Body of pancreas (tissue), 4 donors: ENCODE data around the gene SEMA6D. TPM values are rescaled to one million over a fixed set of nuclear protein-coding genes. Genes with fewer than 3 reads are reported as not detected.

Experiments
- ATAC-seq: fragments of 150-250 bp; one replicate; pipeline ENCODE4 v1.9.1; 2016
- DNase-seq, 4 donors: peaks; one replicate each; pipeline ENCODE4 v3.0.0-alpha.2; 2019
- H3K27ac ChIP-seq, 4 donors: fragments of 200-600 bp; sonication (generic); 1 replicate in 3 of 4; 2 replicates in 1 of 4; pipeline versions ENCODE4 v1.5.1 to v1.6.1; 2016 to 2019; ENCODE audit warnings: mild to moderate bottlenecking in 1 of 4, mixed read lengths in 1 of 4, moderate library complexity in 1 of 4
- H3K27me3 ChIP-seq, 2 donors: fragments of 200-600 bp; sonication (generic); one replicate each; pipeline ENCODE4 v1.6.0; 2016; ENCODE audit warnings: mild to moderate bottlenecking in 1 of 2
- H3K36me3 ChIP-seq, 2 donors: fragments of 200-600 bp; sonication (generic); replicated peaks in 1 of 2; 2 replicates each; pipeline ENCODE4 v1.5.1; 2016; ENCODE audit warnings: low read depth in 2 of 2; ENCODE audit not compliant: insufficient read depth in 1 of 2
- H3K4me1 ChIP-seq: fragments of 200-600 bp; sonication (generic); one replicate; pipeline ENCODE4 v1.6.0; 2016
- H3K4me3 ChIP-seq, 2 donors: fragments of 200-600 bp; sonication (generic); 1 replicate in 1 of 2; 2 replicates in 1 of 2; pipeline ENCODE4 v1.5.1; 2016 to 2019
- H3K9me3 ChIP-seq, 3 donors: fragments of 200-600 bp; sonication (generic); 1 replicate in 2 of 3; 2 replicates in 1 of 3; pipeline ENCODE4 v1.5.1; 2016
- CTCF ChIP-seq, 7 experiments: fragments of 450-650 bp in 4 of 7; fragments of 200-600 bp in 3 of 7; sonication (generic) in 3 of 7; IDR thresholded peaks; one replicate each; pipeline ENCODE4 v1.5.1; 2016 to 2019; ENCODE audit warnings: antibody characterized with exemption in 7 of 7
- POLR2A ChIP-seq, 3 donors: fragments of 450-650 bp; IDR thresholded peaks; one replicate each; pipeline ENCODE4 v1.6.1; 2016; ENCODE audit warnings: antibody characterized with exemption in 3 of 3, mild to moderate bottlenecking in 2 of 3
- WGBS, 2 donors: methylation state at CpG; one replicate each; pipeline ENCODE4 v1.1.5; 2017; 5-methylcytosine and 5-hydroxymethylcytosine counted together
- intact Hi-C: fragments of 100-400 bp; cut with DNase I; formaldehyde crosslinking; loops from one replicate; pipeline ENCODE4 v1.15.1; 2023
- total RNA-seq, 2 donors: library from RNA; depleted of rRNA; stranded (reverse); fragments of >200 nt; gene quantifications; one replicate each; pipeline ENCODE4 v1.1.0, GENCODE V29; 2016

The SEMA6D gene
- total RNA-seq, 2 donors from 2014 or later = 13.5 to 18.2 TPM

GRCh38 chr15:47787875-47788274 is 70.6 kb downstream of the SEMA6D start:
- Histone ChIP-seq H3K36me3 (no peaks in the 10 kb centered on the region), H3K27ac (no peak overlapping the region), H3K4me3 (no peak overlapping the region), H3K4me1 (peaks cover 5% of the 10 kb centered on the region), H3K9me3 (no peaks in the 10 kb centered on the region), H3K27me3 (no peaks in the 10 kb centered on the region)
- peak; percentile 68 for ATAC-seq
- DNase-seq = peak; percentile 33 to 61 (median 46)
- intact Hi-C loops = no loop called here
- 38 to 50% methylated on average over 1 of the region's 1 CpG for WGBS, 2 donors
- TF ChIP-seq POLR2A (IDR thresholded peaks at IDR 0.05) = no peak
- TF ChIP-seq CTCF (IDR thresholded peaks at IDR 0.05) = no peak

GRCh38 chr15:47788685-47789084 is 71.4 kb downstream of the SEMA6D start:
- intact Hi-C loops = no loop called here
- WGBS, 2 donors = 80 to 89% methylated on average over 3 of the region's 3 CpGs
- TF ChIP-seq CTCF (IDR thresholded peaks at IDR 0.05) (no peak), POLR2A (IDR thresholded peaks at IDR 0.05) (no peak)
- DNase-seq (no peak), ATAC-seq (no peak)
- no peaks in the 10 kb centered on the region for H3K27me3 ChIP-seq
- no peaks in the 10 kb centered on the region for H3K9me3 ChIP-seq
- H3K4me3 ChIP-seq = no peak overlapping the region
- H3K27ac ChIP-seq = no peak overlapping the region
- H3K4me1 ChIP-seq = peaks cover 5% of the 10 kb centered on the region
- no peaks in the 10 kb centered on the region for H3K36me3 ChIP-seq

- no peak for DNase-seq
- H3K9me3 ChIP-seq = no peaks in the 10 kb centered on the region
- no peak for ATAC-seq
- H3K27ac ChIP-seq = no peak overlapping the region
- 82 to 85% methylated on average over 1 of the region's 1 CpG for WGBS, 2 donors
- no peaks in the 10 kb centered on the region for H3K36me3 ChIP-seq
- peaks cover 5% of the 10 kb centered on the region for H3K4me1 ChIP-seq
- H3K4me3 ChIP-seq = no peak overlapping the region
- no peak for TF ChIP-seq CTCF (IDR thresholded peaks at IDR 0.05)
- no peak for TF ChIP-seq POLR2A (IDR thresholded peaks at IDR 0.05)
- intact Hi-C loops = no loop called here
- no peaks in the 10 kb centered on the region for H3K27me3 ChIP-seq
Observed at GRCh38 chr15:47791161-47791560, 73.9 kb downstream of the SEMA6D start.

- DNase-seq = no peak
- Histone ChIP-seq H3K36me3 (no peaks in the 10 kb centered on the region), H3K27me3 (no peaks in the 10 kb centered on the region), H3K4me3 (no peak overlapping the region), H3K27ac (no peak overlapping the region), H3K9me3 (no peaks in the 10 kb centered on the region), H3K4me1 (no peaks in the 10 kb centered on the region)
- ATAC-seq = no peak
- 81 to 83% methylated on average over 2 of the region's 2 CpGs for WGBS, 2 donors
- TF ChIP-seq POLR2A (IDR thresholded peaks at IDR 0.05) (no peak), CTCF (IDR thresholded peaks at IDR 0.05) (no peak)
- intact Hi-C loops = no loop called here
Observed at GRCh38 chr15:47792231-47792630, 74.9 kb downstream of the SEMA6D start.

- ATAC-seq (no peak), DNase-seq (peak in 1 of 4 donors; percentile 22)
- no peak for TF ChIP-seq POLR2A (IDR thresholded peaks at IDR 0.05)
- TF ChIP-seq CTCF (IDR thresholded peaks at IDR 0.05) = no peak
- H3K27me3 ChIP-seq = no peaks in the 10 kb centered on the region
- intact Hi-C loops = no loop called here
- no peak overlapping the region for H3K27ac ChIP-seq
- 55 to 57% methylated on average over 3 of the region's 3 CpGs for WGBS, 2 donors
- H3K4me1 ChIP-seq = no peaks in the 10 kb centered on the region
- H3K9me3 ChIP-seq = no peaks in the 10 kb centered on the region
- no peak overlapping the region for H3K4me3 ChIP-seq
- H3K36me3 ChIP-seq = no peaks in the 10 kb centered on the region
Observed at GRCh38 chr15:47794252-47794914, 77.1 kb downstream of the SEMA6D start.
